GM12892 (cell line): Measurements from ENCODE around the gene PHF12.
A peak's percentile ranks its signal among the peaks of the same experiment; 100 is the strongest.
"Not testable (repeated sequence)": the region's sequence is repeated elsewhere in the genome, so short reads cannot be mapped to it uniquely, and the experiment has no call there.

Source experiments
- DNase-seq: peaks from one replicate; pipeline ENCODE4 v3.0.0; 2011; ENCODE audit not compliant: insufficient read length
- FAIRE-seq: peaks from 2 replicates; lab custom pipeline; 2011; peaks lifted over from hg19 to GRCh38; lab: Jason Lieb, UNC
- POLR2A ChIP-seq: IDR thresholded peaks from 2 replicates; pipeline ENCODE4 v1.6.1; 2011; ENCODE audit warnings: low read depth, low read length, control low read depth
- POLR2AphosphoS5 ChIP-seq: IDR thresholded peaks from 2 replicates; pipeline ENCODE4 v1.6.1; 2011; ENCODE audit warnings: low read depth, low read length, control low read depth
- TAF1 ChIP-seq: IDR thresholded peaks from 2 replicates; pipeline ENCODE4 v1.6.1; 2011; ENCODE audit warnings: low read depth, mild to moderate bottlenecking, control low read depth, low read length, borderline replicate concordance

PHF12 gene

GRCh38 chr17:28897769-28898526 lies 53.4 kb downstream of the PHF12 start:
- DNase-seq (no peak), FAIRE-seq (no peak)
- no peak for TF ChIP-seq POLR2AphosphoS5
- TF ChIP-seq TAF1, result no peak
- no peak for TF ChIP-seq POLR2A

- FAIRE-seq (peak; percentile 81), DNase-seq (no peak)
- TF ChIP-seq POLR2AphosphoS5, result no peak
- peak; percentile 68; the same call in 1 of the 2 replicates for TF ChIP-seq POLR2A
Measured at GRCh38 chr17:28896884-28897768, 54.2 kb downstream of the PHF12 start, which contains the start of gene FLOT2. FLOT2 (minus strand) TSS chr17:28897733; CDS start chr17:28897574, 159 bp downstream.

DNA sequence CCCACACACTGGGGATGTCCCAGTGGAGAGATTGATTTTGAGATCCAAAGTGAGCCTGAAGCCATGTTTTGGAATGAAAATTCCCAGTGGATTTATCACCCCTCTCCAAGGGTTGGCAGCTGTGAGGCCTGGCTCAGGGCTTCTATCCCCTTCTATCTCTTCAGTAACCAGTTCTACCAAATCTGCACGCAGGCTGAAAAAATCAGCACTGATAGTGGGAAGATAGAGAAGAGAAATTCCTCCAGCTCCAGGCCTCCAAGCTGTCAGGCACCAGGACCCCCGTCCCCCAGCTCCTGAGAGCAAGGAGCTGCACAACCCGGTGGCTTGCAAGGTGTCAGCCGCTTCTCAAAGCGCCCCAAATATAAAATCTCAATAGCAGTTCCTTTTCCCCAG lies 54.8 kb downstream of the PHF12 start:
- DNase-seq, result no peak
- TF ChIP-seq TAF1, result no peak
- no peak for TF ChIP-seq POLR2AphosphoS5
- no peak for TF ChIP-seq POLR2A
- no peak for FAIRE-seq

DNA sequence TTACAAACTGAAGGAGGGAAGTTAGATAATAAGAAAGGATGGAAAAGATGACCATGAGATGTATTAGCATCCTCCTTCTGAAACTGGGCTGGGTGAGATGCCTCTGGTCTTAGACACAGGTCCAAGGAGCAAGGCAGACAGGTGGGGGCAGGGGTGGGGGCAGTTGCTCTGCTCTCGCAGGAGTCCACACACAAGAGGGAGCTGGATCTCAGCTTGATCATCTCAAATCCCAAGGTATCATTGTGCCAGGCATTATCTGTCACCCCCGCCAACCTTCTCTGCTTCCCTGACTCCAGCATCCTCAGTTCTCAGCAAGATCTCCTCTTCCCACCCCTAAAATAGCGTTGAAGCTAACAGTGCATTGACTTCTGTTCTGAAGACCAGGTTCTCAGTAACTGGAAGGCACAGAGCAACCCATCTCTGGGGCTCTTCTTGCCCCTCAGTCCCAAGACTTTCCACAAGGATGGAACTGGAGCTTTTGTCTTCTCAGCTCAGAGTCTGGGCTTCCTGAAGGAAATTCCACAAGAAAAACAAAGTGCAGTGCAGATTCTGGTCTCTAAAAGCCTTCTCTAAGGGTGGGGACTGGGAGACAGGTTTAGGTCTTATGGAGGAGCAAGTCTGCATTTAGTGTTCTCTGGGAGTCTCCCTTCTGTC lies 55.4 kb downstream of the PHF12 start:
- DNase-seq (no peak), FAIRE-seq (no peak)
- TF ChIP-seq POLR2AphosphoS5 (no peak; the same call in 1 of the 2 replicates), POLR2A (no peak), TAF1 (no peak)

- FAIRE-seq, result peak; percentile 67
- not testable (repeated sequence) for DNase-seq
Measured at GRCh38 chr17:28893248-28894183, 57.8 kb downstream of the PHF12 start.

DNA sequence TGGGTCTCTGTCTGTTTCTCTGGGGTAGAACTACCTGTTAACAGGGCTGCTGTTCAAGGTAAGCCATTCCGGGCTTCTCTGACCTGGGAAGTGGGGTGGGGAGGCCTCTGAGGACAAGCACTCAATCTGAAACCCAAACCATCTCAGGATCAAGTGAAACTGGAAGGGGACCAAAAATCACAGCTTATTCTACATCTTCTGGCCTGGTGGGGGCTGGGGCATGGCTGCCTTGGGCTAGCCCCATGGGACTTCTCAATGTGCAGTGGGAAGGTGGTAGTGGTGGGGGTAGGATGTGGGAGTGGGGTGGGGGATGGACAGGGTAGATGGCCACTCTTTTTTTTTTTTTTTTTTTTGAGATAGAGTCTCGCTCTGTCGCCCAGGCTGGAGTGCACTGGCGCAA lies 59.3 kb downstream of the PHF12 start:
- FAIRE-seq (peak; percentile 67), DNase-seq (no peak)
- TF ChIP-seq POLR2AphosphoS5 (no peak), POLR2A (no peak), TAF1 (no peak)

GRCh38 chr17:28891201-28891600 lies 60.1 kb downstream of the PHF12 start:
- FAIRE-seq (no peak), DNase-seq (no peak)
- TF ChIP-seq POLR2AphosphoS5 (no peak), TAF1 (no peak), POLR2A (no peak)

DNA sequence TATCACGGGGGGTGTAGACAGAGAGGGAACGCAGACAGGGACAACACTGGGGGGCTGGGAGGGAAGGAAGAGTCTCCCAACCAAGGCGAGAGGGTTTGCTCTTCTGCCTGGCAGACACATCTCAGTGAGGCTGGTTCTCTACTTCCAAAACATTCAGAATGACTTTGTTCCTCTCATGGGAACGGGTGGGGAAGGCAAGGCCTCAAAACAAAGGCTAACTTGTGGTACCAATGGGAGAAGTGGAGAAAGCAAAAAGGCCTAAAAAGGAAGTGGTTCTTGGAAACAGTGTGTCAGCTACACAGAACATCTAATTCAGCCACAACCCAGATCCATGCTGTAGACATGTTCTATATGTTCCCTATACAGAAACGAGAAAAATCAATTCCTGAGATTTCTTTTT lies 61.3 kb downstream of the PHF12 start:
- no peak for TF ChIP-seq TAF1
- no peak for TF ChIP-seq POLR2A
- no peak for TF ChIP-seq POLR2AphosphoS5
- FAIRE-seq (peak; percentile 27), DNase-seq (no peak)

- DNase-seq, result no peak
- TF ChIP-seq POLR2AphosphoS5 (no peak), TAF1 (no peak), POLR2A (no peak)
- FAIRE-seq, result peak; percentile 60
Measured at GRCh38 chr17:28888832-28889231, 62.5 kb downstream of the PHF12 start.

DNA sequence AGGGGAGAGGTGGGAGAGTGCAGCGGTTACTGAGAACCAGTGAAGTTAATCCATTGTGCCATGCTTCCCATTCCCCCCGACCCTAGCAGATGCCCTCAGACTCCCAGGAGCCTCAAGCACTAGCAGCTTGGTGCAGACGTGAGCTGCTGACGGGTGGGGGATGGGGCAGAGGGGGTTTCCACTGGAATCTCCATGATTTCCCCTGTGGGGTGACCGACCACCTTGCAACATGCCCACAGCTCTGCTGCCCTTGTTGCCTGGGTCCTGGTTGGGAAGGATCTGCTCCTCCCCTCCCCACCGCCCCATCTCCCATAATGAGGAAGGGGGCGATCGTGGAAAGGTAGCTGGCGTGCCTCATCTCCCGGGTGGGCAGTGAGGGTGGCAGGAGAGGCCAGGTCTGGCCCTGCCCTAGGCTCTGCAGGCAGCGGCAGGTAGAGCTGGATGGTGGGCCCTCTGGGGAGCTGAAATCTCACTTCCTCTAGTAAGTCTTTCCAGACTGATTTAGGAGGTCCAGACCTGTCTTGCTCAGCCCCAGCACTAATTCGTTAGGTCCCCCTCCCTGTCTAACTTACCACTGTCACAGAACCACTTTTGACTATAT lies 63.3 kb downstream of the PHF12 start:
- TF ChIP-seq POLR2A, result no peak
- no peak for TF ChIP-seq TAF1
- TF ChIP-seq POLR2AphosphoS5, result no peak
- DNase-seq (no peak), FAIRE-seq (peak; percentile 61)

DNA sequence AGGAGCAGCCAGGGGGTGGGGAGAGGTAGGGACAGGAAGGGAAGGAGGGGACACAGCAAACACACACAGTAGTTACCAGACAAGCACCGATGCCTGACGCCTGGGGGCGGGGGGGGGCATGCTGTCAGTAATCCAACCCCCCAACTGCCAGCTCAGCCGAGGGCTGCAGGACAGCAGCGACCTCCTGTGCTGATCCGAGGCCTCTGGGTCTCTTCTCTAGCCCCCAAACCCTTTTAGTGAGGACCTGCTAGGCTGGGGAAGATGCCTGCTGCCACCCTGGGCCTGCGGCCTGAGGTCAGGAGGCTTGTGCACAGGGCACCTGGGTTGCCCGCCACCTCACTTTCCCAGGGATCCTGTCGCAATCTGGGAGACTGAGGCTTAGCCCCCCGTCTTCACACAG lies 65.4 kb downstream of the PHF12 start:
- TF ChIP-seq TAF1 (no peak), POLR2A (no peak), POLR2AphosphoS5 (no peak)
- no peak for DNase-seq
- no peak for FAIRE-seq
